Gastroesophageal sphincter (tissue), 4 donors: ENCODE measurements around the gene THBS1. TPM values are rescaled to one million over a fixed set of nuclear protein-coding genes. Genes with fewer than 3 reads are reported as not detected.

ENCODE experiments used
- ATAC-seq: fragments of 150-250 bp; one replicate; pipeline ENCODE4 v1.9.1; 2016; ENCODE audit warnings: mild to moderate bottlenecking, moderate library complexity
- H3K27ac ChIP-seq, 4 donors: fragments of 200-600 bp; sonication (generic) in 3 of 4; 1 replicate in 3 of 4; 2 replicates in 1 of 4; pipeline ENCODE4 v1.5.1; 2016 to 2019
- H3K27me3 ChIP-seq: fragments of 200-600 bp; sonication (generic); one replicate; pipeline ENCODE4 v1.5.1; 2019
- H3K36me3 ChIP-seq, 2 donors: fragments of 200-600 bp; sonication (generic); one replicate each; pipeline ENCODE4 v1.5.1; 2019; ENCODE audit warnings: control low read depth in 1 of 2
- H3K4me1 ChIP-seq, 3 donors: fragments of 200-600 bp; sonication (generic); 1 replicate in 2 of 3; 2 replicates in 1 of 3; pipeline ENCODE4 v1.5.1; 2016 to 2019; ENCODE audit warnings: control low read depth in 2 of 3
- H3K4me3 ChIP-seq, 2 donors: fragments of 200-600 bp; sonication (generic); one replicate each; pipeline ENCODE4 v1.5.1; 2019; ENCODE audit warnings: mild to moderate bottlenecking in 1 of 2, moderate library complexity in 1 of 2
- H3K9me3 ChIP-seq, 3 donors: fragments of 200-600 bp; sonication (generic); one replicate each; pipeline ENCODE4 v1.5.1; 2017 to 2019; ENCODE audit warnings: control low read depth in 2 of 3
- CTCF ChIP-seq, 4 experiments: fragments of 200-600 bp in 2 of 4; fragments of 450-650 bp in 2 of 4; sonication (generic) in 1 of 4; IDR thresholded peaks; one replicate each; pipeline ENCODE4 v1.5.1; 2017 to 2019; ENCODE audit warnings: antibody characterized with exemption in 4 of 4, mild to moderate bottlenecking in 2 of 4, moderate library complexity in 2 of 4
- EP300 ChIP-seq: sonication (generic); formaldehyde crosslinking; IDR thresholded peaks from one replicate; pipeline ENCODE4 v1.6.1; 2017; ENCODE audit warnings: antibody characterized with exemption, mild to moderate bottlenecking
- POLR2A ChIP-seq, 2 donors: fragments of 450-650 bp; IDR thresholded peaks; one replicate each; pipeline ENCODE4 v1.6.1; 2017; ENCODE audit warnings: antibody characterized with exemption in 2 of 2, mild to moderate bottlenecking in 2 of 2, moderate library complexity in 1 of 2
- POLR2AphosphoS5 ChIP-seq: sonication (generic); formaldehyde crosslinking; IDR thresholded peaks from one replicate; pipeline ENCODE4 v1.6.1; 2017; ENCODE audit warnings: antibody characterized with exemption
- WGBS, 2 donors: methylation state at CpG; one replicate each; pipeline ENCODE4 v1.1.5; 2018; ENCODE audit warnings: low coverage in 1 of 2; 5-methylcytosine and 5-hydroxymethylcytosine counted together
- total RNA-seq, 4 donors: library from RNA; depleted of rRNA; stranded (reverse); fragments of >200 nt; gene quantifications; one replicate each; pipeline ENCODE4 v1.1.0, GENCODE V29; 2016

The THBS1 gene
- total RNA-seq, 4 donors from 2014 or later = 183 to 1,645 (median 277) TPM

GRCh38 chr15:39596358-39597051 lies 15.6 kb downstream of the THBS1 start:
- no peaks in the 10 kb centered on the region for H3K27me3 ChIP-seq
- no peak for ATAC-seq
- H3K4me3 ChIP-seq = no peak overlapping the region
- H3K27ac ChIP-seq = peak overlapping the region in 2 of 4 donors; percentile 39 to 55
- H3K36me3 ChIP-seq = peaks cover 0 to 46% of the 10 kb centered on the region in 2 donors
- no peaks in the 10 kb centered on the region for H3K9me3 ChIP-seq
- TF ChIP-seq CTCF (IDR thresholded peaks at IDR 0.05) (no peak), EP300 (no peak), POLR2A (IDR thresholded peaks at IDR 0.05) (no peak), POLR2AphosphoS5 (no peak)
- WGBS, 2 donors = 56 to 58% methylated on average over 5 of the region's 5 CpGs
- H3K4me1 ChIP-seq = peaks cover 0 to 57% (median 5%) of the 10 kb centered on the region in 3 donors

- 59 to 60% methylated on average over 2 of the region's 2 CpGs for WGBS, 2 donors
Measured at GRCh38 chr15:39597336-39597735, 16.5 kb downstream of the THBS1 start.

GRCh38 chr15:39597751-39598185 lies 16.9 kb downstream of the THBS1 start:
- WGBS, 2 donors = 65 to 69% methylated on average over 6 of the region's 6 CpGs
- H3K27me3 ChIP-seq = no peaks in the 10 kb centered on the region
- peaks cover 0 to 33% of the 10 kb centered on the region in 2 donors for H3K36me3 ChIP-seq
- no peak for ATAC-seq
- H3K27ac ChIP-seq = peak overlapping the region in 2 of 4 donors; percentile 34 to 46
- H3K4me3 ChIP-seq = no peak overlapping the region
- H3K9me3 ChIP-seq = no peaks in the 10 kb centered on the region
- H3K4me1 ChIP-seq = peaks cover 0 to 53% (median 5%) of the 10 kb centered on the region in 3 donors
- no peak for TF ChIP-seq CTCF (IDR thresholded peaks at IDR 0.05)
- peak; percentile 84 for TF ChIP-seq POLR2AphosphoS5
- no peak for TF ChIP-seq EP300
- TF ChIP-seq POLR2A (IDR thresholded peaks at IDR 0.05) = peak; percentile 12 to 45

More at GRCh38 chr15:39597336-39597735, 16.5 kb downstream of the THBS1 start:
- H3K27ac ChIP-seq = no peak overlapping the region
- ATAC-seq = no peak
- H3K4me1 ChIP-seq = peaks cover 0 to 53% (median 5%) of the 10 kb centered on the region in 3 donors
- no peaks in the 10 kb centered on the region for H3K27me3 ChIP-seq
- H3K9me3 ChIP-seq = no peaks in the 10 kb centered on the region
- TF ChIP-seq POLR2A (IDR thresholded peaks at IDR 0.05) (no peak), CTCF (IDR thresholded peaks at IDR 0.05) (no peak)
- peaks cover 0 to 38% of the 10 kb centered on the region in 2 donors for H3K36me3 ChIP-seq
- no peak overlapping the region for H3K4me3 ChIP-seq

- no peak overlapping the region for H3K4me3 ChIP-seq
- WGBS, 2 donors = 29 to 39% methylated on average over 3 of the region's 3 CpGs
- no peak for ATAC-seq
- H3K9me3 ChIP-seq = no peaks in the 10 kb centered on the region
- peaks cover 0 to 28% of the 10 kb centered on the region in 2 donors for H3K36me3 ChIP-seq
- peak; percentile 59 for TF ChIP-seq POLR2AphosphoS5
- no peak for TF ChIP-seq POLR2A (IDR thresholded peaks at IDR 0.05)
- peaks cover 0 to 49% (median 5%) of the 10 kb centered on the region in 3 donors for H3K4me1 ChIP-seq
- peak overlapping the region in 3 of 4 donors; percentile 34 to 46 (median 38) for H3K27ac ChIP-seq
- H3K27me3 ChIP-seq = no peaks in the 10 kb centered on the region
Measured at GRCh38 chr15:39598186-39598850, 17.4 kb downstream of the THBS1 start.

GRCh38 chr15:39598958-39599845 lies 18.3 kb downstream of the THBS1 start:
- Histone ChIP-seq H3K4me3 (no peak overlapping the region), H3K4me1 (peaks cover 0 to 41% (median 0%) of the 10 kb centered on the region in 3 donors), H3K9me3 (no peaks in the 10 kb centered on the region), H3K36me3 (peaks cover 0 to 19% of the 10 kb centered on the region in 2 donors), H3K27ac (peak overlapping the region in 3 of 4 donors; percentile 38 to 46 (median 43)), H3K27me3 (no peaks in the 10 kb centered on the region)
- ATAC-seq = peak; percentile 16
- TF ChIP-seq POLR2AphosphoS5 (peak; percentile 3), EP300 (no peak)
- WGBS, 2 donors = 43 to 78% methylated on average over 9 to 12 of the region's 12 CpGs
